Stimulated activated CD8-positive, alpha-beta memory T cell treated with anti-CD3 and anti-CD28 coated beads, Interleukin-15, amount 100 ng/mL, for 1 hour (primary cell): ENCODE measurements around the gene EPN2.

Source experiments
- DNase-seq: peaks from one replicate; pipeline ENCODE4 v3.0.0-alpha.2; 2020; ENCODE audit warnings: low read depth

The EPN2 gene

DNA sequence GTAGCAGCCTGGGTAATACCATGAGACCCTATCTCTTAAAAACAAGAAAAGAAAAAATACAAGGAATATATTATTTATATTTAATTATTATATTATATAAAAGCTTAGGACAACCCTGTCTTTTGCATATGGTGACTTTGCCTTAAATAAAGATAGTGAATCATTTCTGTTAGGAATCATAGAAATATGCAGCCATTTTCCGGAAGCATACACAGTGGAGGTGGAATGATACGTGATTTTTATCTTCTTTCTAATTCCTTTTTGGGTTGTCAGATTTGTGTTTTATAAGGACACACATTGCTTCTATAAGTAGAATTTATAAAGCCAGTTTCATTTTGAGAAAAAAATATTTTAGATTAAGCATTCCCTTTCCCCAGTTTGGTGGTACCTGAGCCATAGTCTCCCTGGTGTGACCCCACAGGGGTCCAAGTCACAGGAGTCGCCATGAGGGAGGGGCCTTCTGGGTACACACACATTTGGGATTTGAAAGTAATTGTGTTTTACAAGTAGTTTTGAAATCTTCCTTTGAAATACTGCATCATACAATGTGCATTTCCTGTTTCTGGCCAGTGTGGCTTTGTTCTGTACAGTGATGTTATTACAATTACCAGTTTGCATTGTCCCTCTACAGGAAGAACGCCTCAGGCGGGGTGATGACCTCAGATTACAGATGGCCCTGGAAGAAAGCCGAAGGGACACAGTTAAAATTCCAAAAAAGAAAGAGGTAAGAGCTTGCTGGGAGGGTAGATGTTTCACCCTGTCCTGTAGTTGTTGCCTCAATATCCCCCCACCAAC is 74.5 kb downstream of the EPN2 start:
- DNase-seq = no peak

DNA sequence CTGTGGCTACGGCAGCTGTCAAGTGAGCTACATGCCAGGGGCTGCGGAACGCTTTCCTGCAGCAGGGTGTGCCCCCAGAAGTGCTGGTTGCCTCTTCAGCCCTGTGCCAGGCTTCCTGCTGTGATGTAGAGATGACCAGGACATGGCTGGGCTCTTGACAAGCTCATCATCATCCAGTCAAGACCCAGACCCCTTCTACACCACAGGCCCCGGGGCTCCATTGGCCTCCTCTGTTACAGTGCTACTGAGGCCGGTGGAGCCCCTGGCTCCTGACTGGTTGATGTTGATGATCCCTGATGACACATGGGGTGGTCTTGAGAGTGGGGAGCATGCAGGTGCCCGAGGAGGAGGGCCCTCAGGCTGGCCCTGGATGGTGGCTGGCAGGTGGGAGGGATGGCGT is 75.2 kb downstream of the EPN2 start:
- DNase-seq = no peak

DNA sequence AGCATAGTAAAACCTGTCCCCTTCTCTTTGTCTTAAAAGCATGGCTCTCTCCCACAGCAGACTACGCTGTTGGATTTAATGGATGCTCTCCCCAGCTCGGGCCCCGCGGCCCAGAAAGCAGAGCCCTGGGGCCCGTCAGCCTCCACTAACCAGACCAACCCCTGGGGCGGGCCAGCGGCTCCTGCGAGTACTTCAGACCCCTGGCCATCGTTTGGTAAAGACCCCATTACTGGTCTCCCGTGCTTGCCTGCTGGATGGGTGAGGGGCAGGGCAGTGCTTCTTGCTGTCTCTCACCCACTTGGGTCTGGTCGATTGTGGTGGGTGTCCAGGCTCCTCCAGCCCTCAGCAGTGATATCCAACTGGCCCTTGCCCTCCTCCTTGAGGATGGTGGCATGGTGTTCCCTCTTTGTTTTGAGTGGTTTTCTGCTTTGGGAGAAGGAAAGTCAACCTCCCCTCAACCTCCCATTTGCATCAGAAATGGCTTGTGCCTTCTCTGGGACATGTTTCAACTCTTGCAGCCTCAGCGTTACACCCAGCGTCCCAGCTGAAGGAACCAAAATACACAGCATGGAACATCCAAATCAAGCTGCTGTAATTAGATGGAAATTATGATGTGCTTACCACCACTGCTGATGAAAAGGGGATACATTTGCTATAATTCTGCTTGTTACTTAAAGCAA is 76.0 kb downstream of the EPN2 start:
- DNase-seq = no peak

DNA sequence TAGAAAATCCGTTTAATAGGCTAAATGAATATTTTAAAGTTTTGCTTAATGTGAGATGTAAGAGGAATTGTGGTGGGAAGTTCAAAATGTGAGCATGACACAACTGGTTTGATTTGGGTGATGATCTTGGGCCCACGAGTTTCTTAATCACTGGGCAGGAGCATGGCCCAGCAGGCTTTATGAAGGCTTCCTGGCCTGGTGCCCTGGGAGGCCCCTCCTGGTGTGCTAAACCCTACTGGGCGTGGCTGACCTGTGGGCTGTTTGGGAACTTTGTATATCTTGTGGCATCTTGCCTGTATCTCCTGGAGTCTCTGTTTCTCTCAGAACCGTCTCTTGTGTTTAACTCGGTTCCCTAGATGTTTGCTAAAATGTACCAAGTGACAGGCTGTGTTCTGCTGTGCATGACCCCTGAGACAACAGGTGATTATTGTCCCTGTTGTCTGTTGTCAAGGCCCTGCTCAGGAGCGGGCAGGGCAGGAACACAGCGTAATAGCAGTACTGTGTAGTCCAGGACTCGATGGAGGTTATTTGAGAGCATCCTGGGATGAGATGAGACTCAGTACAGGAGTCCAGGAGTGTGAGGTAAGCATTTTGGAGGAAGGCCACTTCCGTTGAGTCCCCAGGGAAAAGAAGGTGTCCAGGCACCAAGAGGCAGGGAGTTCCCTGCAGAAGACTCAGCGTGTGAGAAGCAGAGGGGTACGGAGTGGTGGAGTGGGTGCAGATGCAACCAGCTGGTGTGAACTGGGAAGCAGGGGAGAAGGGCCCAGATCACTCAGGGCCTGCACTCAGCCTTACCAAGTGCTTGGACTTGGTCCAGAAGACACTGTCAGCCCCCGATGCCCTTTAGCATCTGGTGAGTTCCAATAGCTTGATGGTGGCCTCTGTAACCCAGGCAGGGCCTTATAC is 76.8 kb downstream of the EPN2 start:
- DNase-seq = no peak

DNA sequence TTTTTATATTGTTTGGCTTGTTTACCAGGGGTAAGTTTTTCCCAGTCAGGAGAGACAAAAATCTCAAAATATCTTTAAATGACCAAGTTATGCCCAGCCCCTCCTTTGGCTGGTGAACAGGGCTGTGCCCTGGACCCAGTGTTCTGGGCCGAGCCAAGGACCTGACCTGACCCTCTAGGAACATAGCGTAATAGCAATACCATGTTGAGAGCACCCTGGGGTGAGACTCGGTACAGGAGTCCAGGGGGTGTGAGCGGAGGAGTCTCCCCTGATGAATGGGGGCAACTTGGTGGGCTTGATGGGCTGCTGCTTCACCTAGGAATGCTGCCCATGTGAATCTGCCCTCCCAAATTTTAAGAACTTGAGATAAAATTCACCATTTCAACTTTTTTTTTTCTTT is 77.9 kb downstream of the EPN2 start:
- DNase-seq = no peak

DNA sequence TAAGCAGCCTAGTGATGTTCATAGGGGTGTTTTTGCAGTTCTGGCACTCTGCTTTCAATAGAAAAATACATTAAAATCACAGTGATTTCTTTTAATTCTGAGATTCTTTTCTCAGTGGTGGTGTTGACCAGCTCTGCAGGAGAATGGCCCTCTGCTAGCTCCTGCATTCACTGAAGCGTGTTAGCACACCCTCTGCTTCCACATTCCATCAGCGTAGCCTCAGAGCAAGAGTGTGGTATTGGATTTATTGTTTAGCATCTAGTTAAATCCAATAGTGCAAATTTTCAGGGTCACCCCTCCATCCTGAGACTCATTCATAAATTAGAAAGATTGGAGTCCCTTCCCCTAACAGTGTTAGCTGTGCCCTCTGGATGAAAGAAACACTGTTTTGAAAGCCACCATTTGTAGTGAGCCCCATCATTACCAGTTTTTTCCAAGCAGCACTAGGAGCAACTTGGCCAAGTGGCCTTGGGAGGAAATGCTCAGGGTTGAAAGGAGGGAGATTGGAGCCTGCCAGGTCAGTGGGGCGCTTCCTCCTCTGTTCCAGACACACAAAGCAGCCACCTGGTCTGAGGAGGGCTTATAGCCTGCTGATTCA is 79.7 kb downstream of the EPN2 start:
- DNase-seq = no peak

DNA sequence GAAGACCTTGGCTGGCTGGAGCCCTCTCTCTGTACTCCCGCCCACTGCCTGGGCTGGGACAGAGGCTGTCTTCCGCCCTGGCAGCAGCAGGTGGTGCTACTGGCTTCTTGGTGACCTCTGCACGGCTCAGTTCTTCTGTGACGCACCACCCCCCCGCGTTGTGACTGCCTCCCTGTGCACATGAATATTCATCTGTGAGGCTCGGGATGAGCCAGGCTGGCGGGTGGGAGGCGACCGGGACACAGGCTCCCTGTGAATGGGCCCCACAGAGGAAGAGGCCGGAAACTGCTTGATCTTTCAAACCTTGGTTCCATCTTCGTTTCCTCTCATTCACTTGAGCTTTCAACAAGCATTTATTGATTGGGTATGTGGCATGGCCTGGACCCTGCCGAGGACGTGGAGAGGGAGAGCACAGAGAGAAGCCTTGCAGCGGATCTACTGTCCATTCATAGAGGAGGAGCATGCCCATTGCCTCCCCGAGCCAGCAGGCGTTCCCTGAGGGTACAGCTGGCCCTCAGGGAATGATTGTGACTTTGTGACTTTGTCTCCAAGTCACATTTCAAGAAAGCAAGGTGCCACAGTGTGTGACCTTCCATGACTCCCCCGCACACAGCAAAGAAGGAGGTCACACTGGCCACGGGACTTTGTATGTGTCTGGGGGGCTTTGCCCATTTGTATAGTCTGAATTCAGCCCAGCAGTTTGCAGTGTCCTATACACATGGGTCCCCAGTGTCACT is 80.4 kb downstream of the EPN2 start:
- DNase-seq = no peak

DNA sequence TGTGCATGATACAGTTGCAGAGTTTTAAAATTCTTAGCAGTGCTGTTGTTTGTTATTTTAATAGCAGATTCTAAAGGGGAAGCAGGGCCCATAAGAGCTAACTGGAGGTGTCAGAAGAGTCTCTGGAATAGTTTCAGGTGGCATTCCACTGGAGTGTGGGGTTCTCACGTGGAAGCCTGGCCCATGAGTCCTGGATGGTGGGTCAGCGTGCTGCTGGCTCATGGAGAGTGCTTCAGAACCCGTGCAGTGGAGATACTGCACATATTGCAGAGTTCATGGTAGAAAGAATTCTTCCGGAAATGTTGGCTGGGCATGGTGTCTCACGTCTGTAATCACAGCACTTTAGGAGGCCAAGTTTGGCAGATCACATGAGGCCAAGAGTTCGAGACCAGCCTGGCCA is 81.4 kb downstream of the EPN2 start:
- no peak for DNase-seq

DNA sequence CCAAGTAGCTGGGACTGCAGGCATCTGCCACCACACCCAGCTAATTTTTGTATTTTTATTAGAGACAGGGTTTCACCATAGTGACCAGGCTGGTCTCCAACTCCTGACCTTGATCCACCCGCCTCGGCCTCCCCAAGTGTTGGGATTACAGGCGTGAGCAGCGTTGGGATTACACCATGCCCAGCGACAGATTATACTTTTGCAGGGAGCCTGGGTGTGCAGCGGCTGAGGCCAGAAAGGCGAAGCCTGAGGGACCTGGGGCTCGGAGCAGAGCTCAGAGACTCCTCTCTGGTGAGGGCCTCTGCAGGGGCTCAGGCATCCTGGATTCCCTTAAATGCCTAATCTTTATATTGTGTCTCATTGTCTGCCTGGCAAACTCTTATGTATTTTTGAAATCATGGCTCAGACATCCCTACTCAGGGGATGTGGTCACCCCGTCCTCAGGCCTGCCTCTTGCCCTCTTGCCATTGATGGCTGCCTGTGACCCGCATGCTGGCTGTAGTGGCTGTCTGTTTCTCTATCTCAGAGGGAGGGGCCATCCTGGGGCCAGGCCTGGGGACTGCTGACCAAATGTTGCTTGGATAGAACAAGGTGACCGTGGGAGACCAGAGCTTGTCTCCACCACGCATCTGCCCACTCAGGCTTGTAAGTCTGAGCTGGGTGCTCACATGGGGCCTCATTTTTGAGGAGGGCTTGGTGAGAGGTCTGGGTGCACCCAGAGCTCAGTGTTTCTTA is 82.8 kb downstream of the EPN2 start:
- no peak for DNase-seq

DNA sequence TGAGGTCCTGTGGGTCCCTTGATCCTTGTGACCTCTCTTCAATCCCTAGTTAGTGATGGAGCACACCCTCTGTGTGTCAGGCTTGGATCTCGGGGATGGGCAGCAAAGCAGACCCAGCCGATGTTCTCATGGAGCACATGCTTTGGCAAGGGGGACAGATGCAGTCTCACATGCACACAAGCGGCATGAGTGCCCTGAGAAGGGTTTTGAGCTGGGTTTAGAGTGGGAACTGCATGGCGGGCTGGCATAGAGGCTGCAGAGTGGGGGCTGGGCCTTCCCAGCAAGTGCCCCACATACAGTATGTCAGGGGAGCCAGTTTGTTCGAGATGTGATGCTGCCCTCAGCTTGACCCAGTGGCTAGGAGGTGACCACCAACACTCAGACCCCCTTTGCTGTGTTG is 83.7 kb downstream of the EPN2 start:
- no peak for DNase-seq

DNA sequence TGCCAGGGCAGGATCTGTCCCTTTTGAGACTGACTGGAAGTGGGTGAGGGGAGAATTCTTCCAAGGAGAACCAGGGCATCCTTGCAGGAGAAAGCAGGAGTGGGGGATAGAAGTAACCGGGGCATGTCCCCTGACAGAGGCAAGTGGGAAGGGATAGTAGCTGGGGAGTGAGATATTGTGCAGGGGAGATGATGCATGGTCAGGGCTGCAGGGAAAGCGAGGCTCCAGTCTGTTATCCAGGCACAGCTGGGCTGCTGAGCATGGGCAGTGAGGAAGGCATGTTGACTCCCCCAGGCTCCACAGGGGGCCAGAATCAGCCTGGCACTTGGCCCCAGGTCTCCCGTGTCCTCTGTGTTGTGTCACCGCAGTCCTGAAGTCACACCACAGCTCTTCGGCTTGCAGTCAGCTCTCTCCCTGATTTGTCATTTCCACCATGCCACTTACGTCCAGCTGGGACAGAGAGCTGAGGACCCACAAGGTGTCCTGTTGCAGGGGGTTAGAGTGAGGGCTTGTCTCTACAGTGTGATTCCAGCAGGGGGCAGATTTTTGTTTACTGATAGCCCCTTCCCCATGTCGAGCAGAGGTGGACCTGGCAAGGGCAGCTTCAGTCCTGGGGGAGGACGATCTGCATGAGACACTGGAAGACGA is 84.4 kb downstream of the EPN2 start:
- no peak for DNase-seq

DNA sequence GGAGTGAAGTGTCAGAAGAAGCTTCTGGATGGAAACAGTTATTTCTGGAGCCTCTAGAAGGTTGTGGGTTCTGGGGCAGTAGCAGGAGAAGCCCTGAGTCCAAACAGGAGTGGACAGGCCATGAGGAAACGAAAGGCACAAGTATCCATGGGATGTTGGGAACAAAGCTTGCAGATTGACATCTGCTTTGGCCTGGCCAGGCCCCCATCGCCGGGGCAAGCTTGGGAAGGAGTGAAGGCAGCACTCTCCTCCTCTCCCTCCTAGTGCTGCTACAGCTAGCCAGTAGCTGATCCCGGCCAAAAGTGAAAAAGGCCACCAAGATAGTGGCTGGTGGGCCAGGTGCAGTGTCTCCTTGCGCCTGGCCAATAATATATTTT is 85.0 kb downstream of the EPN2 start:
- DNase-seq = no peak

DNA sequence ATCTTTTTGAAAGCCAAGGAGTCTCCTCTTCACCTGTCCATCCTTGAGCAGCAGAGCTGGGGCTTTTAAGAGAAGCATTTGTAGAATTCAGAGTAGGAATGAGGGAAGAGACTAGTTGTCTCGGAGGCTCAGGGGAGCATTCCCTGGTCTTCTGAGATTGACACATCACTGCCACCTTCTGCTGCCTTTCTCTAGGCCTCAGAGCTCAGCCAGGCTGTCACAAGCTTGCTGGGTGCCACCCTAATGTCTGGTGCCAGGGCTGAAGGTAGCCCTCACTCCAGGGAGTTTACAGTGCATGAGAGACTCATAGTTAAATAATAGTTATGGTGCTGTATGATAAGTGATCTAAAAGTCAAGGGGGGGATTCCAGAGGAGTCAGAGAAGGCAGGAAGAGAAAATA is 85.7 kb downstream of the EPN2 start:
- DNase-seq = no peak

DNA sequence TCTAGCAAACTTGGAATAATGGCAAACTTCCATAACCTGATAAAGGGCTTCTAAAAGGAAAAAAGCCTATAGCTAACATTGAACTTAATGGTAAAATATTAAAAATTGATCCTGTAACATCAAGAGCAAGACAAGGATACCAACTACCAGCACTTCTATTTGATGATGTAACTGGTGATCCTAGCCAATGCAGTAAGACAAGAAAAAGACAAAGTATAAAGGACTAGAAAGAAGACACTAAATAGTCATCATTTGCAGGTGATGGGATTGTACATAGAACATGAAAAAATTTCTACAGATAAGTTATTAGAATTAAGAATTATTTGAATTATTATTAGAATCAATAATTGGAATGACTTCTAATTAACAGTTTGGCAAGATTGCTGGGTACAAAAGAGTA is 88.4 kb downstream of the EPN2 start:
- no peak for DNase-seq

DNA sequence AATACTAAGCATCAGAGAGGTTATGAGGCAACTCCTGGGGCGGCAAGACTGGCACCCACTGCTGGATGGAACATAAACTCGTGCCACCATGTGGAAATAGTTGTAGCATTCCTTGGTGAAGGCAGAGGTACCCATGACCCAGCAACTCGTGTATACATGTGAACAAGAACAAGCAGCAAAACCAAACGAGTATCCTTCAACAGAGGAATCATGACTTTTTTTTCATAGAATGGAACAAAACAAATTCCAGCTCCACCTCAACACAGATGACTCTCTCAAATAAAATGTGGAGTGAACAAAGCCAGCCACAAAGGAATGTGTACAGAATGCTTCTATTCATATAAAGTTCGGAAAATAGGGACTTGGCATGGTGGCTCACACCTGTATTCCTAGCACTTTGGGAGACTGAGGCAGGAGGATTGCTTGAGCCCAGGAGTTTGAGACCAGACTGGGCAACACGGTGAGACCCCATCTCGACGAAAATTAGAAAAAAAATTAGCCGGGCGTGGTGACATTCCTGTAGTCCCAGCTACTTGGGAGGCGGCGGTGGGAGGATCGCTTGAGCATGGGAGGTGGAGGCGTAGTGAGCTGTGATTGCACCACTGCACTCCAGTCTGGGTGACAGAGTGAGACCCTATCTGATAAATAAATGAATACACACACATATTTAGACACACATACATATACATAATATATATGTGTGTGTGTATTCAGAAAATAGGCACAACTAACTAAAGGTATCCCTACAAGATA is 90.0 kb downstream of the EPN2 start:
- DNase-seq = no peak

DNA sequence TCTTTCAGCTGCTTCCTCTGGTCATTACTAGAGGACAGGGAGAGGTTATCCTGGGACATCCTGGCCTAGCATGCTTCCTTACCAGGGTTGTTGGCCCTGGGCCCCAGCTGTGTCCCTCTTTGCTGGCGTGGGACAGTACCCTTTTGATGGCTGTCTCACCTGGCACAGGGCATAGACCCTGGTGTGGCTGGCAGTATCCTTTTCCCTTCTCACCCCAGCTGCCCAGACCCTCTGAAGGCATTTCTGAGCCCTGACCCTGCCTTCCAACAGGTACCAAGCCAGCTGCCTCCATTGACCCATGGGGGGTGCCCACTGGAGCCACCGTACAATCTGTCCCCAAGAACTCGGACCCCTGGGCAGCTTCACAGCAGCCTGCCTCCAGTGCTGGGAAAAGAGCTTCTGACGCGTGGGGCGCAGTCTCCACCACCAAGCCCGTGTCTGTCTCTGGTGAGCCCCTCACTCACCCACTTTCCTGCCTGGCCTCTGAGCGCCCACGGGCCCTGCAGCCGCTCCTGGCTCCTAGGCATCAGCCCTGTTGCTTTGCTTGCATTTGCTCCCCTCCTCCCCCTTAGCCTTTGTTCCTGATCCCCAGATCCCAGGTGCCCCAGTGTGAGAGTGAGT is 91.4 kb downstream of the EPN2 start:
- no peak for DNase-seq

DNA sequence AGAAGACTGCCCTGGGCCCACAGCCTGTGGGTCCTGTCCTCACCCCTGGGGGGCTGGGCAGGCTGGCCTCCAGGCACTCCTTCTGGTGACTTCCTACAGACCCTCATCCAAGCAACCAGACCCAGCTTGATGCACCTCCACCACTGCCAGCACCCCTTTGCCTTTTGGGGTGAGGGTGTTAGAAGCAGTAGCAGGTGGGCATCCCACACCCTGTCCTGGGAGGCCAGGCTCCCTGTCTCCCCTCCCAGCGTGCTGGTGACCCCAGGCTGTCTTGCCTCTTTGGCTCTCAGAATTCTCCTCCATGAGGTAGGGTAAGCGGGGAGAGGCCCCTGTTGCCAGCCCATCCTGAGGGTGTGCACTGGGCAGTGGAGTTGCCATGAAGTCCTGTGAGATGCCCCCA is 92.0 kb downstream of the EPN2 start:
- no peak for DNase-seq

DNA sequence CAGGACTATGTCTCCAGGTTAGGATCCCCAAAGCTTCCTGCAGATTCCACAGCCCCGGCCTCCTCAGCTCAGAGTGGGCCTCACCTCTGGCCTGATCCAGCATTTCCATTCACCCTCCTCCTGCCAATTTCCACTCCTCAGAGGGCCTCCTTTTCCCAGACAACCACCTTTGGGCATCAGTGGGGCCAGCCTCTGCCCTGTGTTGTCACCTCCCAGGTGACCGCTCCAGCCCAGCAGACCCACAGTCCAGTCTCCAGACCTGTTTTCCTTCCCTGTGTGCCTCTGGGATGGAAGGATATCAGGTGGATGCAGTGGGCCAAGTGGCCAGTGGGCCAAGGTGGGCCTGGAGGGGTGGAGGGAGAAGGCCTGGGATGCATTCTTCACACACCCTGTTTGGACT is 92.7 kb downstream of the EPN2 start:
- DNase-seq = no peak

DNA sequence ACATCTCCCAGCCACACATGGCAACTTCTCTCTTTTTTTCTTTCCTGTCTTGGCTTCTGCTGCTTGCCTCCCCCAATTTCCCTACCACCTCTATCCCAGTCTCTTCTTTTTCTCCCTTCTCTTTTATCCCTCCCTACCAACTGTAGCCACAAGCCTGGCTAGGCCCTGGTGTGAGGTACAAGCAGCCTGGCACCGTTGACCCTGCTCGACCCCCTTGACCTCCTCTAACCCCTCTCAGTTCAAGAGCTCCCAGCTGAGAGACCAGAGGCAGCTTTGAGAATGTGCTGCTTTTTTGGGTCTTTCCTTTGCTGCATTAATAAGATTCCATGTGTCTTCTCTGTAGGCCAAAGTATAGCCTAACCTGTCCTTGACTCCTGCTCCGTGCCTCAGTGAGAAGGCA is 93.1 kb downstream of the EPN2 start:
- no peak for DNase-seq
